AML-193 (cell line): ENCODE results near the gene GBGT1.
"Not testable (repeated sequence)": the region's sequence is repeated elsewhere in the genome, so short reads cannot be mapped to it uniquely, and the experiment has no call there.

Source experiments
- DNase-seq, 2 experiments: peaks; one replicate each; lab custom pipeline; 2025; lab: John Stamatoyannopoulos, UW

The GBGT1 gene

DNA sequence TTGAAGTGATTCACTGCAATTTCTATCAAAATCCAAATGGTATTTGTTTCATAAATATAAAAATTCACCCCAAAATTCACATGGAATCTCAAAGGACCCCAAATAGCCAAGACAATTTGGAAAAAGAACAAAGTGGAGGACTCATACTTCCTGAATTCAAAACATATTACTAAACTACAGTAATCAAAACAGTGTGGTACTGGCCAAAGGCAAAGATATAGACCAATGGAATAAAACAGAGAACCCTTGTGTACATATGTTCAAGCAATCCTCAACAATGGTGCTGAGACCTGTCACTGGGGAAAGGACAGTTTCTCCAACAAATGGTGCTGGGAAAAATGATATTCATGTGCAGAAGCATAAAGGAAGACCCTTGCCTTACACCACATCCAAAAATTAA, 31.3 kb upstream of the GBGT1 start:
- DNase-seq = no peak

DNA sequence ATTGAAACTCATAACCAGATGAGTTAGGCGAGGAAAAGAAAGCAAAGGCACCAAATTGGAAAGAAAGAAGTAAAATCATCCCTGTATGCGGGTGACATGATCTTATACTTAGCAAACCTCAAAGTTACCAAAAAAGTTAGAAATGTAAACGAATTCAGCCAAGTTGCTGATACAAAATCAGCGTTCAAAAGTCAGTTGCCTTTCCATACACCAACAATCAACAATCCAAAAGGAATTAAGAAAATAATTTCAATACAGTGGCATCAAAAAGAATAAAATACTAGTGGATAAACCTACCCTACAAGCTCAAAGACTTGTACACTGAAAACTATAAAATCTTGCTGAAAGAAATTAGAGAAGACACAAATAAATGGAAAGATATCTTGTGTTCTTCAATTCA, 30.9 kb upstream of the GBGT1 start:
- no peak for DNase-seq

DNA sequence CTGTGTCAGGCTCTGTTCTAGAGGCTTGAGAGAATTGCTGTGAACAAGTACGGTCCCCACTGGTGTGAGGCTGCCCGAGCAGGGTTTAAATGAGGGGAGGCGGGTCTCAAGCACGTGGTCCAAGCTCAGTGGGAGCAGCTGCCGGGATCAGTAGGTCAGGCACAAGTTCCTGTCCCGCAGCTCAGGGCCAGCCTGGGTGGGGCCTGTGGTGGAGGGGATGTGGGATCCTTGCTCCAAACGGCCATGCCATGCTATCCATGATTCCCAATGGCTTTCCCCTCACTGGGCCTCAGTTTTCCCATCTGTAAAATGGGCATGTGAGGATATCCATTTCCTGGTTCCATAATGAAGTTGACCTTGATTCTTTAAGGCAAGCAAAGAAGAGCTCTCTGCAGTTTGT, 28.3 kb upstream of the GBGT1 start:
- no peak for DNase-seq

DNA sequence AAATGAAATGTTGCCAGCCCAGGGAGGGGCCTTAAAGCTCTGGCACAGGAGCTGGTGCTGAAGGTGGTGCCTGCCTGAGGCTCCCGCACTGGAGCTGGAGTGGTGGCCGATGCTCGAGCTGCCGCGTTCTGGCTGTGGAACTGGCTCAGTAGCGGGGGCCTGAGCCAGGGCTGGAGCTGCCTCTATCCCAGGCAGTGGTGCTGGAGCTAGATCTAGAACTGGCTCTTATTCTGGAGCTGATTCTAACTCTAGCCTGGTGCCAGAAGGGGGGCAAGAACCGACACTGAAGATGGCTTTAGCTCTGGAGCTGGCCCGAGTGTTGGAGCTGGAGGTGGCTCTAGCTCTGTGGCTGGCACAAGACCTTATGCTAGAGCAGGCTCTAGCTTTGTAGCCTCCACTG, 26.1 kb upstream of the GBGT1 start:
- DNase-seq = no peak

DNA sequence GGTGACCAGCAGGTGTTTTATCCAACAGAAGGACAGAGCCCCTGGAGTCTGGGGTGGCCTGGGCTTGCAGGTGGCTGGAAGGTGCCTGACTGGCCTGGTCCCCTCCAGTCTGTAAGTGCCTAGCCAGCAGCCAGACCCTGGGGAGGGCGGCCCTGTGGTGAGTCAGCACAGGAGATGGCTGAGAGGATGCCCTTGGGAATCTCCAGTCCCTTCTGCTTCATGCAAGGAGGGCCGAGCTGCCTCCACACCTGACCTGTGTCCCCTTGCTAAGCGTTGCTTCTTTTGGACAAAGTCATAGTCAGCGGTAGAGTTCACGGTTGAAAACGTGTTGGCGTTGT, 25.1 kb upstream of the GBGT1 start:
- DNase-seq = no peak

DNA sequence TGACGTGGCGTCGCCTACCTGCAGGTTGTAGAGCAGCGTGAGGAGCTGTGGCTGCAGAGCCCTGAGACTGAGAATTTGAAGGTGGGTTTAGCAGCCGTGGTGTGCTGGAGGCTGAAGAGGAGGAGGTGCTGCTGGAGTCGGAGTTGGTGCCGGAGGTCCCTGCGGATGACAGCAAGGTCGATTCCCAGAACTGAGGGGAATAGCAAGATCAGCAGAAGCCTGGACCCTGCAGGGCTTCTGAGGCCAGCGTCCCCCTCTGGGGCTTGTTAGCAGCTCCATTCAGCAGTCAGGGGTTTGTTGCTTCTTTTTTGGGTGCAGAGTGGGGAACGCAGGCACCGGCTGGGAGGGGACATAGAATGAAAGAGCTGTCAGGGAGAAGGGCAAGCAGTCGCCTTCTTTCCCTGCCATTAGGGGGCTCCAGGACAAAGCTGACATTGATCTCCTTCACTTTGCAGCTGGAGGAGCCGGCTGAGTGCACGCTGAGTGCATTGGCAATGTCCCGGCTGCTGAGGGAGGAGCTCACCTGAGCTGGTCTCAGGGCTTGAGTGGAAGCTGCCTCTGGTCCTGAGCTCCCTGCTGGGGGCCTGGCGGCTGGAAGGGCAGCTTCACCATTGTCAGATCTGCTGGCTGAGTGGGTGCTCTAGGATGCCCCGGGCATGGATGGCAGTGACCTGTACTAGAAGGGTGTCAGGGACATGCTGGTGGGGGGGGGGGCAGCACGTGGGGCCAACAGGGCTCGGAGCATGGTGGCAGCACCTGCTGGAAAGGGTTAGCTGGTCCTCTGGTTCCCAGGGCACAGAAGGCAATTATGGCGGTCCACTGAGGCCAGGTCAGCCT, 24.5 kb upstream of the GBGT1 start:
- no peak for DNase-seq

DNA sequence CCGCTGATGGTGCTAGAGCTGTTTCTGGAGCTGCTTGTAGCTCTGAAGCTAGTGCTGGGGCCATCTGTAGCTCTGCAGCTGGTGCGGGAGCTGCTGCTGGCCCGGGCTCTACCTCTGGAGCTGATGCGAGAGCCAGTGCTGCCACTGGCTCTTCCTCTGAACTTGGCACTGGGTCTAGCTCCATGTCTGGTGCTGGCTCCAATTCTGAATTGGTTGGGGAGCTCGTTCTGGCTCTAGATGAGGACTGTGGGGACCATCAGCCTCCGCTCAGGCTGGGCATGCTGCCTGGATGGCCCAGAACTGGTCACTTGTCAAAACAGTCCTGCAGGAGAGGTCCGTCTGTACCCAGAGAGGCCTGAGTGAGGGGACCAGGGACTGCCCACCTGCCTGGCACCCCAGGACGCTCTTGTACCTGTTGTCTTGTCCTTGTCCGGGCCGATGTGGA, 23.9 kb upstream of the GBGT1 start:
- DNase-seq = no peak

DNA sequence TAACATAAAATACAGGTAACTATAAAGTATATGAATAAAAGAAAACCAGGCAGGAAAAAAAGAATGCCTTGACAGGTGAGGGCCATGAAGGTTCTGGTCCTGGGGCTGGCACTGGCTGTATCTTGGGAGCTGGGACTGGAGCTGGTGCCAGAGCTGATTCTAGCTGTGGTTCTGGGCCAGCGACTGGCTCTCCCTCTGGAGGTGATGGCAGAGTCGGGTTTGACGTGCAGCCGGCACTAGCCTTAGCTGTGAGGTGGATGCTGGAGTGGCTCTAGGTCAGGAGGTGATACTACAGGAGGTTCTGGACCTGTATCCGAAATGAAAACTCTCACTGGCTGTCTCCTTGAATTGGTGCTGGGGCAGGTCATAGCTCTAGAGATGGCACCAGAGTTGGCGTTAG, 23.0 kb upstream of the GBGT1 start:
- DNase-seq = no peak

DNA sequence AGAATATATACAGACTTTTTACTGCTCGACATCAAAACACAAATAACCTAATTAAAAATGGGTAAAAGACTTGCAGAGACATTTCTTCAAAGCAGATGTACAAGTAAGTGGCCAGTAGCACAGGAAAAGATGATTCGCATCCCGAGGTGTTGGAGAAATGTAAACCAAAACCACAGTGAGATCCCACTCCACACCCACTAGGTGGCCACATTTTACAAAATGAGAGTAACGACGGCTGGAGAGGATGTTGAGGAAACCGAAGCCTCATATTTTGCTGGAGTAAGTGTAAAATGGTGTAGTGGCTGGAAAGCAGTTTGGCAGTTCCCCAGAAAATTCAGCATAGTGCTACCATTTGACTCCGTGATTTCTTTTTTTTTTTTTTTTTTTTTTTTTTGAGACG, 21.3 kb upstream of the GBGT1 start:
- peak; percentile 56 to 72 for DNase-seq

DNA sequence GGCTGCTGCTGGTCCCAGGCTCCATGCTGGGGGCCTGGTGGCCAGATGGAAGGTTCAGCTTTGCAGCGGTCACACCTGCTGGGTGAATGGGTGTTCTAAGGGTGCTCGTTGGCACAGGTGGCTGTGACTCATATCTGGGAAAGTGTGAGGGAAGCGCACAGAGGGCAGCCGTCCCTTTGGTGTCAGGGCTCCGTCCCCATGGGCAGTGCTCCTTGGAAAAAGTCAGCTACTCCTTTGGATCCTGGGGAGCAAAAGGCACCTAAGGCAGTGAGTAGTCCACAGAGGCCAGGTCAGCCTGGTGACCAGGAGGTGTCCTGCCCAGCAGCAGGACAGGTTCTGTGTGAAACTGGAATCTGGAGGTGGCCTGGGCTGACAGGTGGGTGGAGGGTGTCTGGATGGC, 18.4 kb upstream of the GBGT1 start:
- DNase-seq = no peak

DNA sequence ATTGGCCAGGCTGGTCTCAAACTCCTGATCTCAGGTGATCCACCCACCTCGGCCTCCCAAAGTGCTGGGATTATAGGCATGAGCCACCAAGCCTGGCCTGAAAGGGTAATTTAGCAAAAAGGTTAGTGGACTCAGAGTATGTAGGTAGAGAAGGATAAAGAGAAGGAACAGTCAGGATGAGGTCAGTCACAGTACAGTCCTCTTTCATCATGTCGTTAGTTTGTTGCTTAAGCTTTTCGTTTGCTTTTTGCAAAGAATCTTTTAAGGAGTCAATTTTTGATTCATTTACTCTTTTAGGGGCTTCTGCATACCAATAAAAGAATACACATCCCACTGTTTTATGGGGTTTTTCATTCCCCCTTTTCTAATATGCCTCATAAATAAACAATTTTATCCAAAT, 17.8 kb upstream of the GBGT1 start:
- DNase-seq = no peak

DNA sequence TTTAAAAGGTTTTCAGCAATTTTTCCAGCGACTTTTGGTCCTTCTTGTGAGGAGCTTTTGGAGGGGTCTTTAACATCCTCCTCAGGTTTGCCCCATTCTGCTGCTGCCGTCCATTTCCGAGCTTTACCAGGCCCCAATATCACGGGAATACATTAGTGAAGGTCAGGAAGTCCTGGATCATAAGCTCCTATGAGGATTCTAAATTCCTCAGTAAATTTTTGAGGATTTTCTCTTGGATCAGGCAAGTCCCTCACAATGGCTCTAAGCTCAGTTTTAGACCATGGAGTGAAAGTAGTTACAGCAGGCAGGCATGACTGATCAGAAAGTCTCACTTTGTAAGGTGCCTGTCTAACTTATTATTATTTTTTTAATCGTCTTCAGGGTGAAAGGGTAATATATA, 17.2 kb upstream of the GBGT1 start:
- DNase-seq = no peak

DNA sequence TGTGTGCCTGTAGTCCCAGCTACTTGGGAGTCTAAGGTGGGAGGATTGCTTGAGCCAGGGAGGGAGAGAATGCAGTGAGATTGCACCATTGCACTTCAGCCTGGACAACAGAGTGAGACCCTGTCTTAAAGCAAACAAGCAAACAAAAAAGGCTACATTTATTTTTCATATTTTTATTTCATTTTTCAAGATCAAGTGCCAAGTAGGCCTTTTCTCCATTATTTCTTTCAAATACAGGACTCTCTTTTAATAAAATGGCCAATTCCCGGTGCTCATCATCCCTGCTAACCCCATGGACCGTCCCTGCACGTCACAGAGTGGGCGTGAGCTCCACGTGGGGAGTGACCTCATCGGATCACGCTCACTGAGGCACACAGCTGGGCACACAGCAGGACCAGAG, 9.3 kb upstream of the GBGT1 start:
- DNase-seq = no peak

DNA sequence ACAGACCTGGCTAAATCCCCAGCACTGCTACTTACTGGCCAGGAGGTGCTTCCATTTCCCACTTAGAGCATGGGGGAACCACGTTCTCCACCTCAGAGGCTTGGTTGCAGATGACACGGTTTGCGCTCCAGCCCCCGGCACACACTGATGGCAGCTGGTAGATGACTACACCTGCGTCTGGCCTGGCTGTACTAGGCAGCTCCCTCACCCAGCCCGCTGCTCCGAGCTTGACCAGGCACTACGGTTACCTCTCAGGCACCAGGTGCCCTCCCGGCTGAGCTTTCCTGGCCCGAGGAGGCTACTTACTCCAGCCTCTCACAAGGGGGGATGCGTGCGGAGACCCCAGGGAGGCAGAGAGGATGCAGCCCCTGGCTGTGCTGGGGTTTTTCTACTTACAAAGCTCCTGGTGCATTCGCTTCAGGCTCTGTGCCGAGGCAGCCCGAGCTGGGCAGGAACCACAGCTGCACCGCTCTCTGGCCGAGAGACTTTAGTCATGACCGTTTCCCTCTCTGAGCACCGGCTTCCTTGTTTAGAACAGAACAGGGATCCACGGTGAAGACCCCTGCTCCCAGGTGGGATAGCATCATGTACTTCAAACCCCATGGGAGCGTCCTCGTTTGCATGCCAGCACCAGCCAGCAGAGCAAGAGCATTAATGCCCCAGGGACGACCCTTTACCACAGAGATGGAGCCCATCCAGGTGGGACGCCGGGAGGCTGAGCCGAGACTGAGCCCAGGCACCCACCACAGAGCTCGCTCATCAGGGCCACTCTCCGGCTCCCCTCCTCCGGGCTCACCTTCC, 7.6 kb upstream of the GBGT1 start:
- no peak for DNase-seq

DNA sequence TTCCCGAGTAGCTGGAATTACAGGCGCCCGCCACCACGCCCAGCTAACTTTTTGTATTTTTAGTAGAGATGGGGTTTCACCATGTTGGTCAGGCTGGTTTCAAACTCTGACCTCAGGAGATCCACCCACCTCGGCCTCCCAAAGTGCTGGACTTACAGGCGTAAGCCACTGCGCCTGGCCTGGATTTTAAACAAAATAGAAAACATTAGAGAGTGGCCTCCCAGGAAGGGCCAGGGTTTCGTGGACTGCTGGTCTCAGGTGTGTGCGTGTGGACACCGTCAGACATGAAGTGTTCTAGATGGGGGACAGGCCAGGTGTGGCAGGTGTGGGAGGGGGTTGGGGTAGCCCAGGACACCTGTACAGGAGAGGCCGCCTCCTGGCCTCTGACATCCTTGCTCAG, 7.0 kb upstream of the GBGT1 start:
- DNase-seq = no peak

DNA sequence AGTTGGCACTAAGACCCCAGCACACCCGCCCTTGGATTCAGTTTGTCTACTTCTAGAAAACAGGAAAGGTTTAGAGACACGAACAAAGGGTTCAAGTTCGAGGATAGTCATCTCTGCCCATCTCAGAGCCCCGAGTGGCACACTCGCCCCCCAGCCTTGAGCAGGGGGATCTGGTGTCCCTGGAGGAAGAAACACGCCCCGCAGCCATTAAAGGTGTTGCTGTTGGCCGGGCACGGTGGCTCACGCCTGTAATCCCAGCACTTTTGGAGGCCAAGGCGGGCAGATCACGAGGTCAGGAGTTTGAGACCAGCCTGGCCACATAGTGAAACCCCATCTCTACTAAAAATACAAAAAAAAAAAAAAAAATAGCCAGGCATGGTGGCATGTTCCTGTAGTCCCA, 6.0 kb upstream of the GBGT1 start:
- DNase-seq = not testable (repeated sequence)

DNA sequence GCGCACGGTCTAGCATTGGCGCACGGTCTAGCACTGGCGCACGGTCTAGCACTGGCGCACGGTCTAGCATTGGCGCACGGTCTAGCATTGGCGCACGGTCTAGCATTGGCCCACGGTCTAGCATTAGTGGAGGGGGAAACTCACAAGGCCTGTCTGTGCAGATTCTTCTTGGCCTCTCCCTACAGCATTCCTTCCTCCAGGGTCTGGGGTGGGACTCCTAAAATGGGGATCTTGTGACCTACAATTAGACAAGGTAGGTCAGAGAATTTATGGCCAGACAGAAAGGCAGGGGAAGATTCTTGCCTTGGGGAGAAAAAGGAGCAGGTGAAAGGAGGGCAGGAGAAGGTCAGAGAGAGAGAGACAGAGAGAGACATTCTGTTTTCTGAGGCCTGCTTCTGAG, 5.4 kb upstream of the GBGT1 start:
- DNase-seq = no peak

DNA sequence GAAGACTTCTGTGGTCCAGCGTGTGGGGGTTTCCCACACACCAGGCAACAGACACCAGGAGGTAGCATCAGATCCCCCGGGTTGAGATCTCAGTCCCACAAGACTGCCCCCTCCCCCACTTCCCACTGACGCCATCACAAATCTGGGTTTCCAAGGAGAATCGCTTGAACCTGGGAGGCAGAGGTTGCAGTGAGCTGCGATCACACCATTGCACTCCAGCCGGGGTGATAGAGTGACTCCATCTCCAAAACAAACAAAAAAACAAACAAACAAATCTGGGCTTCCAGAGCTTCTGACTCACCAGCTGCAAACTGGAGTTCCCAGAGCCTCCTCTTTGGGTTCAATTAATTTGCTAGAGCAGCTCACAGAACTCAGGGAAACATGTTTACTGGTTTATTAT, 4.7 kb upstream of the GBGT1 start:
- no peak for DNase-seq

DNA sequence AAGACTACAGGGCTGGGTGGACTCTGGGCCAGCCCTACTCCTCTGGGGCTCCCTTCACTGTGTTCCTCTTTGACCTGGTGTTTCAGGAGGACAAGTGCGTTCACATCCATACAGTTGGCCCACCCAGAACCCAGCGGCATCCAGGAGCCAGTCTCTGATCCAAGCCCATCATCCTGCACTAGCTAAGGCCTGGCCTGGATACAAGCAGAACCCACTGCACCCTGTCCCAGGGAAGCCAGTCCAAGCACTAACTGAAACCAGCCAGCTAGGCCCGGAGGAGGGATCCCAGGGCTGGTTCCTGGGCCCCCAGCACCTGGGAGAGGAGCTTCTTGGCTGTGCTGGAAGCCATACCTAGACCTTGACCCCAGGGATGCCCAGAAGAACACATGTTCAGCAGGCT, 4.1 kb upstream of the GBGT1 start:
- no peak for DNase-seq

DNA sequence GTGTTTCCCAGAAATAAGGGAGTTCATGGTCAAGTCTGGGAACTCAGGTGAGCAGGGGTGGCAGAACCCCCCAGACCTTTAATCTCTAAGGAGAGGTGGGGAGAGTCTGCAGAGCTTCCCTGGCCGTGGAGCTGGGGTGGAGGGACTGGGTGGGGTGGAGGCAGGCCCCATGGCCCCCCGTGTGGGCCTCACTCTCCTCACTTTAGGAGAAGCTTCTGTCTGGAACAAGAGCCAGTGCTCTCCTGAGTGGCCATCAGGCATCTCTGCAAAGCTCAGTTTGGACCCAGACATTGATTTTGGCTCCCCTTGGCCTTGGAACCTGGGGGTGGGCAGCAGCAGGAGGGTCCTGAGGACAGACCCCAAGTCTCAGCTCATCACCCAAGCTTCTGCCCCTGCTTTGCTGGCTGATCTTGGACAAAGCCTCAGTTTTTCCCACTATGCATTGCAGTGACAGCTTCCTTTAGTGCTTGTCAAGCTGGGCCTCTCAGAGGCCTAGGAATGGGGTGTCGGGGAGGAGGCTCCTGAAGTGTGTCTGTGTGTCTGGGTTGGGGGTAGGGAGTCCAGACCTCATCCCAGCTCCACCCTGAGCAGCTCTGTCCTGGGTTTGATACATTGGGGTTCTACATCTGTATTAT, 3.5 kb upstream of the GBGT1 start:
- no peak for DNase-seq

DNA sequence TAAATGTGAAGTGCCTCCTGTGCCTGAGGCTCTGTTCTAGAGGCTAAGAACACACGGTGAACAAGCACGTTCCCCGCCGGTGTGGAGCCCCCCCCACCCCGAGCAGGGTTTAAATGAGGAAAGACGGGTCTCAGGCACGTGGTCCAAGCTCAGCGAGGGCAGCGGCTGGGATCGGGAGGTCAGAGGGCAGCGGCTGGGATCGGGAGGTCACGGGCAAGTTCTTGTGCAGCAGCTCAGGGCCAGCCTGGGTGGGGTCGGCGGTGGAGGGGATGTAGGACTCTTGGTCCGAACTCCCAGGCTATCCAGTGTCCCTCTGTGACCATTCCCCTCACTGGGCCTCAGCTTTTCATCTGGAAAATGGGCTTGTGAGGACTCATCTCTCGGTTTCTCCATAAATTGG, 2.7 kb upstream of the GBGT1 start:
- DNase-seq = no peak

DNA sequence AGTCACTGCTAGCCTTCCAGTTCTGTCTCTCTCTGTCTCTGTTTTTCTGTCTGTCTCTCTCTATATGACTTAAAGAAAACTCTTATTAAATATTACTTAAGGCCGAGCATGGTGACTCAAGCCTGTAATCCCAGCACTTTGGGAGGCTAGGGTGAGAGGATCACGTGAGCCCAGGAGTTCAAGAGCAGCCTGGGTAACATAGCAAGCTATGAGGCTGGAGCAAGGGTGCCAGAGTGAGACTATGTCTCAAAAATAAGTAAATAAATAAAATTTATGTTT, 1.7 kb upstream of the GBGT1 start:
- DNase-seq = no peak

DNA sequence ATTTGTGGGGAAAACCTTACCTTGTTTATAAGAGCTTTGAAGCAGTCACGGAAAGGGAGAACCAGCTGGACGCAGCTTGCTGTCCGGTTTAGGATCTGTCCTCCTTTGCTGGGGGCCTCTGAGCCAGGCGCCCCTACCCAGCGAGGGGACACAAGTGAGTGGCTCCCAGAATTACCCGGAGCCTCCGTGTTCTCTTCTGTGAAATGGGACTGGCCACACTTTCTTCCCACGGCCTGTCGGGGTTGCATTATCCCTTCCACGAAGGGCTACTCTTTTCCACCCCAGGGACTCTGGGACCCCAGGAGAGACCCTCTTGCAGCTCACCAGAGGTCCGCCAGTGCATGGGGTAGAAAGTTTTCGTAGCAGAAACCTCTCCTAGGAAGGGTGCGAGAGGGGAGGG, 477 bp upstream of the GBGT1 start:
- no peak for DNase-seq
